ENCODE results near the gene AGR3. TPM values are rescaled to one million over a fixed set of nuclear protein-coding genes. Genes with fewer than 3 reads are reported as not detected.
A peak's percentile ranks its signal among the peaks of the same experiment; 100 is the strongest.

The AGR3 gene
- not detected for total RNA-seq

GRCh38 chr7:16881844-16882243 lies at the start of gene AGR3:
Gene AGR3 (minus strand): TSS chr7:16881983. CDS start chr7:16878618, 3,365 bp downstream.
- no peaks in the 10 kb centered on the region for H3K36me3 Mint-ChIP-seq
- H3K27me3 Mint-ChIP-seq, result peaks cover 6% of the 10 kb centered on the region
- no peak within 1 kb of the TSS for H3K4me3 Mint-ChIP-seq
- H3K4me1 Mint-ChIP-seq, result no peaks in the 10 kb centered on the region
- no peak for DNase-seq
- no peaks in the 10 kb centered on the region for H3K9me3 Mint-ChIP-seq (ENCODE audit: low read depth)
- H3K27ac Mint-ChIP-seq, result no peak within 1 kb of the TSS
- no peak for ATAC-seq
- CTCF ChIA-PET, result no interaction called here

GRCh38 chr7:16930946-16931345 lies 49.2 kb upstream of the AGR3 start:
- no peaks in the 10 kb centered on the region for H3K27me3 Mint-ChIP-seq
- CTCF ChIA-PET, result interaction anchor here (1.1 to 1.8 kb wide), 3 partner anchors 10 to 129 kb away, joined by 3 to 6 read pairs (median 4); no protein-coding TSS in a partner anchor
- peaks cover 45% of the 10 kb centered on the region for H3K4me1 Mint-ChIP-seq

GRCh38 chr7:16929146-16929762 lies 47.5 kb upstream of the AGR3 start:
- no peaks in the 10 kb centered on the region for H3K27me3 Mint-ChIP-seq
- H3K4me1 Mint-ChIP-seq, result peaks cover 42% of the 10 kb centered on the region
- DNase-seq (no peak), ATAC-seq (no peak)
- H3K36me3 Mint-ChIP-seq, result peaks cover 12% of the 10 kb centered on the region
- no peak overlapping the region for H3K27ac Mint-ChIP-seq
- H3K4me3 Mint-ChIP-seq, result no peak overlapping the region
- CTCF ChIA-PET, result interaction anchor here (1.8 kb wide), 1 partner anchor 11 kb away, joined by 6 read pairs; no protein-coding TSS in a partner anchor
- no peaks in the 10 kb centered on the region for H3K9me3 Mint-ChIP-seq (ENCODE audit: low read depth)

More at GRCh38 chr7:16930946-16931345, 49.2 kb upstream of the AGR3 start:
- Mint-ChIP-seq H3K9me3 (ENCODE audit: low read depth) (no peaks in the 10 kb centered on the region), H3K4me3 (no peak overlapping the region), H3K36me3 (peaks cover 12% of the 10 kb centered on the region), H3K27ac (no peak overlapping the region)
- DNase-seq (no peak), ATAC-seq (no peak)

- no peak overlapping the region for H3K27ac Mint-ChIP-seq
- H3K9me3 Mint-ChIP-seq (ENCODE audit: low read depth), result no peaks in the 10 kb centered on the region
- no peaks in the 10 kb centered on the region for H3K27me3 Mint-ChIP-seq
- H3K36me3 Mint-ChIP-seq, result peaks cover 14% of the 10 kb centered on the region
- peaks cover 42% of the 10 kb centered on the region for H3K4me1 Mint-ChIP-seq
- CTCF ChIA-PET, result interaction anchor here (0.9 to 1.4 kb wide), 4 partner anchors 11 to 52 kb away, joined by 3 to 5 read pairs (median 4); no protein-coding TSS in a partner anchor
- no peak for DNase-seq
- ATAC-seq, result no peak
- no peak overlapping the region for H3K4me3 Mint-ChIP-seq
Observed at GRCh38 chr7:16926861-16927260, 45.1 kb upstream of the AGR3 start.

GRCh38 chr7:16926283-16926682 lies 44.5 kb upstream of the AGR3 start:
- H3K27ac Mint-ChIP-seq, result no peak overlapping the region
- CTCF ChIA-PET, result interaction anchor here (0.9 to 1.4 kb wide), 6 partner anchors 10 to 125 kb away, joined by 3 to 5 read pairs (median 4); no protein-coding TSS in a partner anchor

GRCh38 chr7:16925609-16926008 lies 43.8 kb upstream of the AGR3 start:
- Mint-ChIP-seq H3K4me3 (no peak overlapping the region), H3K9me3 (ENCODE audit: low read depth) (no peaks in the 10 kb centered on the region), H3K4me1 (peaks cover 38% of the 10 kb centered on the region), H3K27ac (no peak overlapping the region), H3K27me3 (no peaks in the 10 kb centered on the region), H3K36me3 (peaks cover 10% of the 10 kb centered on the region)
- CTCF ChIA-PET, result interaction anchor here (0.9 to 1.4 kb wide), 5 partner anchors 10 to 124 kb away, joined by 3 to 5 read pairs (median 3); no protein-coding TSS in a partner anchor
- ATAC-seq (no peak), DNase-seq (no peak)

More at GRCh38 chr7:16926283-16926682, 44.5 kb upstream of the AGR3 start:
- peaks cover 13% of the 10 kb centered on the region for H3K36me3 Mint-ChIP-seq
- DNase-seq (peak; percentile 50), ATAC-seq (peak; percentile 66)
- no peaks in the 10 kb centered on the region for H3K9me3 Mint-ChIP-seq (ENCODE audit: low read depth)
- peaks cover 42% of the 10 kb centered on the region for H3K4me1 Mint-ChIP-seq
- H3K27me3 Mint-ChIP-seq, result no peaks in the 10 kb centered on the region
- no peak overlapping the region for H3K4me3 Mint-ChIP-seq

- DNase-seq (no peak), ATAC-seq (peak; percentile 87)
- Mint-ChIP-seq H3K36me3 (peaks cover 2% of the 10 kb centered on the region), H3K27me3 (no peaks in the 10 kb centered on the region), H3K4me1 (peaks cover 27% of the 10 kb centered on the region), H3K9me3 (ENCODE audit: low read depth) (no peaks in the 10 kb centered on the region), H3K27ac (peak overlapping the region; percentile 72), H3K4me3 (peak overlapping the region; percentile 14)
- CTCF ChIA-PET, result interaction anchor here (0.7 to 1.9 kb wide), 4 partner anchors 27 to 379 kb away, joined by 3 to 7 read pairs (median 3); no protein-coding TSS in a partner anchor
Observed at GRCh38 chr7:16923019-16923418, 41.2 kb upstream of the AGR3 start.

GRCh38 chr7:16921644-16922257 lies 40.0 kb upstream of the AGR3 start:
- no peak for DNase-seq
- H3K36me3 Mint-ChIP-seq, result peaks cover 2% of the 10 kb centered on the region
- CTCF ChIA-PET, result interaction anchor here (0.9 to 2.3 kb wide), 4 partner anchors 10 to 121 kb away, joined by 3 to 12 read pairs (median 3); no protein-coding TSS in a partner anchor
- H3K4me1 Mint-ChIP-seq, result peaks cover 36% of the 10 kb centered on the region
- no peak overlapping the region for H3K4me3 Mint-ChIP-seq
- H3K9me3 Mint-ChIP-seq (ENCODE audit: low read depth), result no peaks in the 10 kb centered on the region
- no peak overlapping the region for H3K27ac Mint-ChIP-seq
- no peak for ATAC-seq
- no peaks in the 10 kb centered on the region for H3K27me3 Mint-ChIP-seq

- Mint-ChIP-seq H3K27me3 (no peaks in the 10 kb centered on the region), H3K36me3 (peaks cover 2% of the 10 kb centered on the region), H3K27ac (no peak overlapping the region), H3K4me1 (peaks cover 37% of the 10 kb centered on the region), H3K9me3 (ENCODE audit: low read depth) (no peaks in the 10 kb centered on the region), H3K4me3 (no peak overlapping the region)
- ATAC-seq (no peak), DNase-seq (no peak)
- CTCF ChIA-PET, result interaction anchor here (1.0 to 2.3 kb wide), 3 partner anchors 10 to 120 kb away, joined by 3 to 12 read pairs (median 4); no protein-coding TSS in a partner anchor
Observed at GRCh38 chr7:16921151-16921550, 39.4 kb upstream of the AGR3 start.

- Mint-ChIP-seq H3K4me1 (peaks cover 42% of the 10 kb centered on the region), H3K9me3 (ENCODE audit: low read depth) (no peaks in the 10 kb centered on the region), H3K27ac (no peak overlapping the region), H3K4me3 (no peak overlapping the region), H3K27me3 (no peaks in the 10 kb centered on the region), H3K36me3 (peaks cover 2% of the 10 kb centered on the region)
- CTCF ChIA-PET, result interaction anchor here (0.8 to 2.3 kb wide), 3 partner anchors 26 to 127 kb away, joined by 3 to 12 read pairs (median 6); no protein-coding TSS in a partner anchor
- ATAC-seq (no peak), DNase-seq (no peak)
Observed at GRCh38 chr7:16919440-16919839, 37.7 kb upstream of the AGR3 start.

GRCh38 chr7:16918288-16918895 lies 36.6 kb upstream of the AGR3 start:
- CTCF ChIA-PET, result interaction anchor here (0.8 to 3.7 kb wide), 13 partner anchors 12 to 224 kb away, joined by 3 to 41 read pairs (median 4); partner anchors contain the start of gene AGR2
- H3K9me3 Mint-ChIP-seq (ENCODE audit: low read depth), result no peaks in the 10 kb centered on the region
- peaks cover 37% of the 10 kb centered on the region for H3K4me1 Mint-ChIP-seq
- H3K27me3 Mint-ChIP-seq, result no peaks in the 10 kb centered on the region
- H3K27ac Mint-ChIP-seq, result no peak overlapping the region
- no peak overlapping the region for H3K4me3 Mint-ChIP-seq
- DNase-seq, result no peak
- no peak for ATAC-seq
- H3K36me3 Mint-ChIP-seq, result peaks cover 2% of the 10 kb centered on the region

- ATAC-seq (no peak), DNase-seq (no peak)
- peak overlapping the region; percentile 42 for H3K4me3 Mint-ChIP-seq
- H3K36me3 Mint-ChIP-seq, result no peaks in the 10 kb centered on the region
- H3K4me1 Mint-ChIP-seq, result peaks cover 28% of the 10 kb centered on the region
- H3K27ac Mint-ChIP-seq, result no peak overlapping the region
- CTCF ChIA-PET, result interaction anchor here (1.5 to 3.7 kb wide), 4 partner anchors 10 to 115 kb away, joined by 4 to 41 read pairs (median 17); no protein-coding TSS in a partner anchor
- no peaks in the 10 kb centered on the region for H3K9me3 Mint-ChIP-seq (ENCODE audit: low read depth)
- H3K27me3 Mint-ChIP-seq, result peaks cover 3% of the 10 kb centered on the region
Observed at GRCh38 chr7:16916738-16917137, 35.0 kb upstream of the AGR3 start.

- DNase-seq, result peak; percentile 48
- peak overlapping the region; percentile 42 for H3K4me3 Mint-ChIP-seq
- peaks cover 8% of the 10 kb centered on the region for H3K27me3 Mint-ChIP-seq
- peaks cover 28% of the 10 kb centered on the region for H3K4me1 Mint-ChIP-seq
- peak overlapping the region; percentile 80 for H3K27ac Mint-ChIP-seq
- no peaks in the 10 kb centered on the region for H3K9me3 Mint-ChIP-seq (ENCODE audit: low read depth)
- H3K36me3 Mint-ChIP-seq, result peaks cover 2% of the 10 kb centered on the region
- ATAC-seq, result peak; percentile 71
- CTCF ChIA-PET, result interaction anchor here (1.5 to 3.7 kb wide), 4 partner anchors 10 to 114 kb away, joined by 4 to 41 read pairs (median 17); no protein-coding TSS in a partner anchor
Observed at GRCh38 chr7:16916105-16916639, 34.4 kb upstream of the AGR3 start.
